GM12892 (cell line): ENCODE data around the gene SLC13A3.

Experiments
- POLR2AphosphoS5 ChIP-seq: IDR thresholded peaks from 2 replicates; pipeline ENCODE4 v1.6.1; 2011; ENCODE audit warnings: low read depth, low read length, control low read depth
- TAF1 ChIP-seq: IDR thresholded peaks from 2 replicates; pipeline ENCODE4 v1.6.1; 2011; ENCODE audit warnings: low read depth, mild to moderate bottlenecking, control low read depth, low read length, borderline replicate concordance

- TF ChIP-seq POLR2AphosphoS5 (no peak), TAF1 (no peak)
These were observed 38.5 kb upstream of the SLC13A3 start for GRCh38 chr20:46689754-46690085.
